Measurements from ENCODE around the gene PAPLN.

DNA sequence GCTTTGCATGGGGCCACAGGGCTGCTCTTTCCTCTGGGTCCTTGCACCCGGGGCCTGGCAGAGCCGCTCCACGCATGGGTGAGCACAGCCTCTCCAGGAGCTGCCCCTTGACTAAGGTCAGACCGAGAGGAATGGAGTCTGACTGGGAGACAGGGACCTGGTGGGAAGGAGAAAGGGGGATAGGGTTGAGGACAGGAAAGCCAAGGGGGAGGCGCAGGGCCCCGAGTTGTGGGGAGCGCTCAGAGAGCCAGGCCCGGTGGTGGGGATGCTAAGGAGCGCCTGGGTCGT, 16.0 kb downstream of the PAPLN start:
- TF ChIP-seq EZH2 (IDR thresholded peaks at IDR 0.05; ENCODE audit: low read length, unreplicated experiment): no peak
- TF ChIP-seq, protein P1, sequence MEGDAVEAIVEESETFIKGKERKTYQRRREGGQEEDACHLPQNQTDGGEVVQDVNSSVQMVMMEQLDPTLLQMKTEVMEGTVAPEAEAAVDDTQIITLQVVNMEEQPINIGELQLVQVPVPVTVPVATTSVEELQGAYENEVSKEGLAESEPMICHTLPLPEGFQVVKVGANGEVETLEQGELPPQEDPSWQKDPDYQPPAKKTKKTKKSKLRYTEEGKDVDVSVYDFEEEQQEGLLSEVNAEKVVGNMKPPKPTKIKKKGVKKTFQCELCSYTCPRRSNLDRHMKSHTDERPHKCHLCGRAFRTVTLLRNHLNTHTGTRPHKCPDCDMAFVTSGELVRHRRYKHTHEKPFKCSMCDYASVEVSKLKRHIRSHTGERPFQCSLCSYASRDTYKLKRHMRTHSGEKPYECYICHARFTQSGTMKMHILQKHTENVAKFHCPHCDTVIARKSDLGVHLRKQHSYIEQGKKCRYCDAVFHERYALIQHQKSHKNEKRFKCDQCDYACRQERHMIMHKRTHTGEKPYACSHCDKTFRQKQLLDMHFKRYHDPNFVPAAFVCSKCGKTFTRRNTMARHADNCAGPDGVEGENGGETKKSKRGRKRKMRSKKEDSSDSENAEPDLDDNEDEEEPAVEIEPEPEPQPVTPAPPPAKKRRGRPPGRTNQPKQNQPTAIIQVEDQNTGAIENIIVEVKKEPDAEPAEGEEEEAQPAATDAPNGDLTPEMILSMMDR (conservative IDR thresholded peaks at IDR 0.05; ENCODE audit: low read depth, low read length): no peak
